K562 (cell line): ENCODE results near the gene NRXN3.

ENCODE experiments used
- FOXM1 ChIP-seq, 2 experiments: fragments of 450-650 bp in 1 of 2; sonication (generic) in 1 of 2; formaldehyde crosslinking in 1 of 2; IDR thresholded peaks; 2 replicates each; pipeline versions ENCODE4 v1.6.1 to v1.9.0; 2017 to 2022; ENCODE audit warnings: low read depth in 2 of 2, mild to moderate bottlenecking in 2 of 2, missing genetic modification reagents in 1 of 2, moderate library complexity in 1 of 2
- ZNF24 ChIP-seq: fragments of 450-650 bp; IDR thresholded peaks from 2 replicates; pipeline ENCODE4 v1.6.1; 2016

DNA sequence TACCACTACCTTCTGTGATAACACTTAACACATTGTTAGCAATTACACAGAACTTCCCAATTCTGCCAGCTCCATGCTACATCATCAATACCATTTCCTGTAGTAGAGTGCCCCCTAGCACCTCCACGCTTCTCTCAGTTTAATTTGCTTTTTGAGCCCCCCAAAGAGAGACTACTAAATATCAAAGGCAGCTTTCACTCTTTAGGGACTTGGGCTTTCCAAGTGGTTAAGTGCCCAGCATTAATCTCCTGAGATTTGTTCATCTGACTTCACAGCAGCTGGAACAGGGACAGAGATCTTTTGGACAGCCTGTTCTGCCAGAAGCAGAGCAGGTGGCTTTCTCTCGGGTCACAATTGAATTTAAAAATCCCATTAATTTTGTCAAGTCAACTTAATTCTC, 1086.2 kb downstream of the NRXN3 start:
- TF ChIP-seq ZNF24, result no peak
- TF ChIP-seq FOXM1 (IDR thresholded peaks at IDR 0.05; ENCODE audit: low read depth), result no peak
- no peak for TF ChIP-seq FOXM1 (CRISPR knock-in tag; IDR thresholded peaks at IDR 0.05; ENCODE audit: low read depth)
